Activated naive CD4-positive, alpha-beta T cell treated with Interleukin-2 at 50 U/mL for 16 hours (primary cell): ENCODE measurements around the gene FMO1.
"Not testable (repeated sequence)": the region's sequence is repeated elsewhere in the genome, so short reads cannot be mapped to it uniquely, and the experiment has no call there.

Experiments
- DNase-seq: peaks from one replicate; pipeline ENCODE4 v3.0.0-alpha.2; 2020

The FMO1 gene

DNA sequence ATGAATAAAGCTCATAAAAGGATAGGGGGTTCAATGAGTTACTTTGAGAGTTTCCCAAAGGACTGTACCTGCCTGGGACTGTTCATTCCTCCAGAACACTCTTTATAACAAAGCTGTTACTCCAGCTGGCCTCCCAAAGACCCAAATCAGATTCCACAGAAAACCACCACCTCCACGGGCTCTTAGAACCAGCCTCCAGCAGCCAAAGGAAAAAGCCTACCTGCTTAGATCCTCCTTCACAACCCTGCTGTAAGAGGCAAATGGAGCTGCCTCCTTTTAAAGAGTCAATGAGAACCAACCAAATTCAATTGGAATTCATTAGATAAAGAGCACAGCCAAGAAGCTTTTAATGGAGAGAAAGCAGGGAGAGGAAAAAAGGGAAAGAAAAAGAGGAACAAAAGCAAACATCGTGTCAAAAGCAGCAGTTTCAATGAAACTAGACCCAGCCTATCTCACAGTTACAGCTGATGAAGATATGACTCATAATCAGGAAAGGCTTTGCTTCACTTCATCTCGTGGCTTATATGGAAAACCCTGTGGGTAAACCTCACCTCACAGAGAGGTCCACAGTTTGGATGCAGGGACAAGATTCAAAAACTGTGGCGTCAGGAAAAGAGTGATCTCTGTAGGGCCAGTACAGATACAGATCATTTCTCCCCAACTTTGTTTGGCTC lies 37.9 kb downstream of the FMO1 start:
- DNase-seq: no peak

DNA sequence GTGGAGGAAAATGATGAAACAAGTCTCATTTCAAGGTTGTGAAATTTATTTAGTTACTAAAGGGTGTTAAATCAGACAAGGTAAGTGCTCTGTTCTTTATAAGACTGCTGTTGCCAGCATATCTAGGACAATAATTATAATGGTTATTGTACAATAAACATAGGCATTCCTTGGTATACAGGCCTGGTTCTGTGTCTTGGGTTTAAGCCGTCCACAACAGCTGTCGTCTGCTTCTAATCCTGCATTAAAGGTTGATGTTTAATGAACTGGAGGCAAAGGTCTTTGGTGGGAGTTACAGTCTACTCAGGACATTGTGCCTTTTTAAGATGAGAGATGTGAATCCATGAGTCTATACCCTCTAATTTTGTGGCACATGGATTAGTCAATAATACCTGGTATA lies 42.3 kb downstream of the FMO1 start:
- no peak for DNase-seq

DNA sequence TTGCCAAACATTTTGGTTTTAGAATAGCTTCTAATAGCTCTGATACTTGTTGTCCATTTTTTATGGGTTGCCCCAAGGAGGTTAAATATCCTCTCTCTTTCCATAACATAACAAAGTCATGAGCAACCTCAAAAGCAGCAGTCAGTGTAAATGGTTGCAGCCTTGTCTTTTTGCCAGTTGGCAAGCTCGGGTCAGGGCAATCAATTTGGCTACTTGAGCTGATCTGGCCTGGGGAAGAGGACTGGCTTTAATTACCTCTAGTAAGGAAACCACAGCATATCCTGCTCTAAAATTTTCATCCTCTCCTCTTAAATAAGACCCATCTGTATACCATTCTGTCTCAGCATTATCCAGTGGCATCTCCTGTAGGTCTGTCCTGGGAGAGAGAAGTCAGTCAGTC lies 44.5 kb downstream of the FMO1 start:
- DNase-seq: no peak

DNA sequence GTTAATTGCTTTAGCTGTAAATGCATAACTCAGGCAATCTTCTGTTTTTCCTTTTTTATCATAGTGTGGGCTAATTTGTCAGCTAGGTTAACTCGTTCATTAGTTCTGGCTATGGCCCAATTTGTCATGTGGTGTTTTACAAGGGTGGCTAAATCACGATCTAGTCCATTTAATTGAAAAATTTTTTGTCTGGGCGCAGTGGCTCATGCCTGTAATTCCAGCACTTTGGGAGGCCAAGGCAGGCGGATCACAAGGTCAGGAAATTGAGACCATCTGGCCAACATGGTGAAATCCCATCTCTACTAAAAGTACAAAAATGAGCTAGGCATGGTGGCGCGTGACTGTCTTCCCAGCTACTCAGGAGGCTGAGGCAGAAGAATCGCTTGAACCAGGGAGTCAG lies 47.1 kb downstream of the FMO1 start:
- DNase-seq: not testable (repeated sequence)

DNA sequence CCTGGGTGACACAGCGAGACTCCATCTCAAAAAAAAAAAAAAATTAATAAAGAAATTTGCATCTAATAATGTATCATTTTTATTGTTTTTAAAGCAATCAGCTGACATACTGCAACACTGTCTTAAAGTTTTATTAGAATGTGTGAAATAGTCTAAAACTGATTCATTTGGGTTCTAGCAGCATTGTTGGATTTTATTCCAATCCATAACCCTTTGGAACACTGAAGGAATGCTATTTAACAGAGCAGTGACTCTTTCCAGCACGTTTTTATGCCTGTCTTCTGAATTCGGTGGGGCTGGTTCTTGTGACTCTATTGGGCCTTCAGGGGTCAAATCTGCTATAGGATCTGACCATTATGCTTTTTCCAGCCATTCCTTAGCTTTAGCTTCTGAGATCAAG lies 47.5 kb downstream of the FMO1 start:
- DNase-seq: no peak

DNA sequence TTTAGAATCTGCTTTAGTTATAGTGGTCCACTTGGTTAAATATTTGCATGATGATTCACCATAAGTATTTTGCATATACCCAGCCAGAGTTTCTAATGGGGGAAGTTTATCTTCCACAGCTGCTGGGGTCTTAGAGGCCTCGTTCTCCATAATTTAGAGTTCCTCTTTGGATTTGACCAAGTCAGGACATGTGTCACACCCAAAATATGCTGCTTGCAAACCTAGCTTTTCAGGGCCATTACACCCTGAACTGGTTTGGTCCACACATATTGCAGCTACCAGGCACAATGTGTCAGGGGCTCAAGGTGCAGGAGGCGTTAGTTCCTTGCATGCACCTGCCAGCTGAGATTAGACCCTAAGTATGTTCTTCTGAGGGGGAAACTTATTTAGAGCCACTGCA lies 48.6 kb downstream of the FMO1 start:
- DNase-seq: no peak

DNA sequence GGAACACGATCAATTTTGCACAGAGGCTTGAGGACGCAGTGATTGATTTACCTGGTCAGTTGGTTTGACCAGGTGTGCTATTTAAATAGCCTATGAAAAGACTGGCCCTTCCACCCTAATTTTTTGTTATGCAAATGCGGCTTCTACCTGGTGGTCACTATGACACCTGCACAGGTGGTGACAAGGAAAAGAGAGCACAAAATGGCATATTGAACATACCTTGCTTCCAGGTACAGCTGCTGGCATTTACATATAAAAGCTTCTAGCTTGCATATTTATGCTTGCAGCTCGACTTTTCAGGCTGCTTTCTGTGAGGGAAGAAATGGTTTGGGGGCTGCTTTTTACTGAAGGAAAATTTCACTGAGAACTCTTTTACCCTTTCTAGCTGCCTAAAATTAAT lies 50.4 kb downstream of the FMO1 start:
- no peak for DNase-seq

DNA sequence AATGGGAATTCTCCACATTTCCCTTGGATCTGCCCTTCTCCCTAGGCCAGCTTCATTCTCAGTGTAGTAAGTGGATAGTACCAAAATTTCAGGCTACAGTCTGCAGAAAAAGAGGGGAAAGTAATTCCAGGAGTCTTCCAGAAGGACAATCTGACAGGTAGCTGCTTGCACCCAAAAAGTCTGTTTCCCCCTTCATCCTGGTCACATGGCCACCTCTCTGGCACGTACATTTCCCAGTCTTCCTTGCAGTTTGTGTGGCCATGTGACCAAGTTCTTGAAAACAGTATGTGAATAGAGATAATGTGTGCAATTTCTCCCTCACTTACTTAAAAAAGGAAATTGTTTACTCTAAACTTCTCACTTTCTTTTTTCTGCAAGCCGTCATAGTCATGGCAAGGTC lies 51.0 kb downstream of the FMO1 start:
- DNase-seq: no peak

DNA sequence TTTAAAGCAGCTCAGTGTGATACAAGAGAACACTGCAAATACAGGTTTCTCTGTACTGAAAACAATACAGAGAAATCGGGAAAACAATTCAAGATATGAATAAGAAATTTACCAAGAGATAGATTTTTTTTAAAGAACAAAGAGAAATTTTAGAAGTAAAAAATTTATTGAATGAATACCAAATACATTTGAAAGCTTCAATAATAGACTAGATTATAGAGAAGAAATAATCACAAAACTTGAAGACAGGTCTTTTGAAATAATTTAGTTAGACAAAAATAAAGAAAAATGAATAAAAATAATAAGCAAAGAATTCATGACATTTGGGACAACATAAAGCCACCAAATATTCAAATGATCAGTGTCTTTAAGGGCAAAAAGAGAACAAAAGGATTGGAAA lies 52.1 kb downstream of the FMO1 start:
- DNase-seq: no peak

DNA sequence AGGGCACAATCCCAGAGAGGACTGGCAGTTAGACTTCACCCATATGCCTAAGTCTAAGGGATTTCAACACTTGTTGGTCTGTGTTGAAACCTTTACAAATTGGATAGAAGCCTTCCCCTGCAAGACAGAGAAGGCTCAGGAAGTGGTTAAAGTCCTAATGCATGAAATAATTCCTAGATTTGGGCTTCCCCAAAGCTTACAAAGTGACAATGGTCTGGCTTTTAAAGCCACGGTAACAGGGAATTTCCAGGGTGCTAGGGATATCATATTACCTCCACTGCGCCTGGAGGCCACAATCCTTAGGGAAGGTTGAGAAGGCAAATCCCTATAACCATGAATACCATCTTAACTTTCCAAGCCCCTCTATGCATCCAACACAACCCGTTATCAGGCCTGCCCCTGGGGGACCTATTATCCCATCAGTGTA lies 62.4 kb downstream of the FMO1 start:
- no peak for DNase-seq

DNA sequence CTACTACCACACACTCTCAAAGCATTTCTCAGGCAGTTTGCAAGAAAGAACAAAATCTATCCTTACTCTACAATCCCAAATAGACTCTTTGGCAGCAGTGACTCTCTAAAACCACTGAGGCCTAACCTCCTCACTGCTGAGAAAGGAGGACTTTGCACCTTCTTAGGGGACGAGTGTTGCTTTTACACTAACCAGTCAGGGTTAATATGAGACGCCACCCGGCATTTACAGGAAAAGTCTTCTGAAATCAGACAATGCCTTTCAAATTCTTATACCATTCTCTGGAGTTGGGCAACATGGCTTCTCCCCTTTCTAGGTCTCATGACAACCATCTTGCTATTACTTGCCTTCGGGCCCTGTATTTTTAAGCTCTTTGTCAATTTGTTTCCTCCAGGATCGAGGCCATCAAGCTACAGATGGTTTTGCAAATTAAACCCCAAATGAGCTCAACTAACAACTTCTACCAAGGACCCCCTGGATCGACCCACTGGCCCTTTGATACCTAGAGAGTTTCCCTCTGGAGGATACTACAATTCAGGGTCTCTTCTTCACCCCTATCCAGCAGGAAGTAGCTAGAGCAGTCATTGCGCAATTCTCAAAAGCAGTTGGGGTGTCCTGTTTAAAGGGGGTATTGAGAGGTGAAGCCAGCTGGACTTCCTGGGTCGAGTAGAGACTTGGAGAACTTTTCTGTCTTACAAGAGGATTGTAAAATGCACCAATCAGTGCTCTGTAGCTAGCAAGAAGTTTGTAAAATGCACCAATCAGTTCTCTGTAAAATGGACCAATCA lies 63.7 kb downstream of the FMO1 start:
- no peak for DNase-seq

DNA sequence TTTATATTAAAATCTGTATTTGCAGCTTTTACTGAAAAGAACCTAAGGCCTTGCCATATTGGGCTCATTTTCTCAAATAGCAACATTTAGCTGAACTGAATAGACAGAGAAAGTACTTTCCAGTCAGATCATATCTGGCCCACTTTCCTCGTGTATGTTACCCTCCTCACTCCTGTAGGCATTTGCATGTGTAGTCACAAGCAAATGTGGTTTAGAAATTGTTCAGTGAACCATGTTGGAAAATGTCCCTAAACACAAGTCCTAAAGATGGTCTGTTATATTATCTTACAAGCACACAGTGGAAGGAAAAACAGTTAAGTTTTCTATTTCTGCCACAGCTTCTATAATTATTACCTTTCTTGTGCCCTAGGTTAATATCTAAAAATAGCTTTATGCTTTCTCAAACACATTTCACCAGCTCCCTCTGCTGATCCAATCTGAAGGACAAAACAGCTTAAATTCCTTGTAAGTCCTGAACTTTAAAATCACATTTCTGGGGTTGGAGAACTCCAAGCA lies 65.1 kb downstream of the FMO1 start:
- DNase-seq: no peak

DNA sequence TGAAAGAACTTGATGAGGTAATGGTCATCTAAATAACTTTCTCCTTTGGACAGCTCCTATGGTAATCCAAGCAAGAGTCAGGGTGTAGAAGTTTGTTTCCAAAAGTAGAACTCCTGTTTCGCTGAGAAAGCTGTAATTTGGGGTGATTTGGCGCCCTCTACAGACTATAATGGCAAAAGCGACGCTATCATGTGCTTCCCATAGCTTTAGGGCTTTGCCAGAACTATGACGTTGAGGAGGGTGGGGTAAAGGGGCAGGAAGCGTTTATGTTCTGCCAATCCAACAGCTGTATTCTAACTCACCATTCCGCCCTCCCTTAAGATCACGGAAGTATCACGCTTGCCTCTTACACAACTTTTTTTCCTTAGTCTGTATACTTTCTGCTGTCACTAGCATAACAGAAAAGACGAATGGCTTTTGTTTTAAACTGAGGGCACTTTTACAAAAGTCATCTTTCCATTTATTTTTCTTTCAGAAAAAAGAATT lies 65.6 kb downstream of the FMO1 start, which contains the start of gene FMO4:
Gene FMO4, plus strand, starts transcription at position 349 of the 486 bp plus-strand sequence. CDS start 5,643 bp downstream, outside the sequence.
- peak; percentile 79 for DNase-seq

DNA sequence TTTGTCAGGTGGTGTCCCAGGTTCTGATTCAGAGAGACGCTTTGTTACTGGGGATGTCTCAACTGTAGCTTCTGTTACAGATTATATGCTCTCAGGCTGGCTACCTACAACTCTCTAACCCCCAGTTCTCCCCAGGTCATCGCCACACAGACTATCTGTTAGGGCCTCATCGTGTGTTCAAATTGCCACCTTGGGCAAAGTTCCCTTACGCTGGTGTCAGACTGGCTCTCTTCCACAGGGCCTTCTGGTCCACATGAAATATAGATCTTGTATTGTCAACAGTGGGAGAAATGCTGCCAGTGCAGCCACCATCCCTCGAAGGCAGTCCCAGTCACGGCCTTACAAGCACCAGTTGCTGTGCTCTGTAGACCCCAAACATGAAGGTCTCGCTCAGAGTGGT lies 81.0 kb downstream of the FMO1 start:
- DNase-seq: no peak

DNA sequence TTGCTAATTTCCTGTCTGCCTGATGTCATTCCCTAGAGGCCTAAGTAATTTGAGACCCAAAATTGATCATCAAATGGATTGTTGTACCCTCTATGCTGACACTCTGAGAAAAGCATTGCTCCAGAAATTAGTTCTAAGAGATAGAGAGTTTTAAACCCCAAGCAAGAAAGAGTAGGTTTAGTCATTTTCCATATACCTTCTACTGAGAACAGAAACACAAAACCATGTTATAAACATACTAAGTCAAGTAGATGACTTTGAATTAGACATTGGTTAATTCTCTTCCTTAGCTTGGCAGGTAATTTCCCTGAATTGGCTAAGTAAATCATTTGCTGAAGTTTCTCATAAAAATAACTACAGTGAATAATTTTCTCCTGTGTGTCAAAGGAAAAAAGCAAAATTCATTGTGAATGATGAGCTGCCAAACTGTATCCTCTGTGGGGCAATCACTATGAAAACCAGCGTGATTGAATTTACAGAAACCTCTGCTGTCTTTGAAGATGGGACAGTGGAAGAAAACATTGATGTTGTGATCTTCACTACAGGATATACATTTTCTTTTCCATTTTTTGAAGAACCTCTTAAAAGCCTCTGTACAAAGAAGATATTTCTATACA lies 85.8 kb downstream of the FMO1 start:
- DNase-seq: no peak
